GM12878 (cell line): ENCODE measurements around the gene PCDHGC5. TPM values are rescaled to one million over a fixed set of nuclear protein-coding genes. Genes with fewer than 3 reads are reported as not detected.

Source experiments
- ATAC-seq: fragments of 200-7000 bp; cut with Tn5 transposase; 3 replicates; pipeline ENCODE4 v1.9.1; 2020; ENCODE audit warnings: mild to moderate bottlenecking, moderate library complexity
- BruUV-seq: library from RNA; stranded (reverse); fragments of 400-500 nt; replicated peaks from 2 replicates; lab custom pipeline; 2021; lab: Mats Ljungman, UMichigan
- CTCF ChIA-PET: fragments of 300-600 bp; sonication (Branson Sonifier 250); formaldehyde crosslinking; extraction: SDS; loops from one replicate; lab custom pipeline; 2021; ENCODE audit warnings: inconsistent platforms; lab: Yijun Ruan, JAX
- POLR2A ChIA-PET: fragments of 350-600 bp; formaldehyde crosslinking; extraction: SDS; loops from one replicate; lab custom pipeline; 2021; ENCODE audit warnings: inconsistent platforms; lab: Charles Lee
- RAD21 ChIA-PET: fragments of 300-600 bp; sonication (Branson Sonifier 250); formaldehyde crosslinking; loops from one replicate; lab custom pipeline; 2023; ENCODE audit warnings: antibody characterized with exemption; ENCODE audit not compliant: unreplicated experiment; lab: Charles Lee
- SMC1A ChIA-PET: fragments of 300-600 bp; sonication (Branson Sonifier 250); formaldehyde crosslinking; loops from one replicate; lab custom pipeline; 2023; ENCODE audit not compliant: unreplicated experiment, uncharacterized antibody; lab: Charles Lee
- DNase-seq: peaks from one replicate; pipeline ENCODE4 v3.0.0-alpha.2; 2011; ENCODE audit warnings: low read depth, low spot score
- FAIRE-seq: peaks from 3 replicates; lab custom pipeline; 2011; peaks lifted over from hg19 to GRCh38; lab: Jason Lieb, UNC
- H2AFZ ChIP-seq: 2 replicates; pipeline ENCODE4 v1.6.0; 2011; ENCODE audit warnings: low read depth, low read length, control low read depth; ENCODE audit not compliant: control insufficient read depth
- H3K27ac ChIP-seq: 2 replicates; pipeline ENCODE4 v1.5.1; 2011; ENCODE audit warnings: control low read depth; ENCODE audit not compliant: control insufficient read depth, insufficient read depth
- H3K27me3 ChIP-seq, 2 experiments: replicated peaks in 1 of 2; 2 replicates each; pipeline versions ENCODE4 v1.6.0 to v1.6.1; 2011; ENCODE audit warnings: low read length in 1 of 2; ENCODE audit not compliant: control insufficient read depth in 2 of 2, insufficient read depth in 2 of 2
- H3K36me3 ChIP-seq, 2 experiments: 2 replicates each; pipeline ENCODE4 v1.5.1; 2011; ENCODE audit warnings: low read length in 1 of 2; ENCODE audit not compliant: control insufficient read depth in 2 of 2, insufficient read depth in 2 of 2
- H3K4me1 ChIP-seq: 2 replicates; pipeline ENCODE4 v1.6.1; 2011; ENCODE audit warnings: mild to moderate bottlenecking, low read length, moderate library complexity, mixed read lengths; ENCODE audit not compliant: control insufficient read depth, insufficient read depth
- H3K4me2 ChIP-seq: 2 replicates; pipeline ENCODE4 v1.6.0; 2011; ENCODE audit warnings: control low read depth; ENCODE audit not compliant: control insufficient read depth, insufficient read depth
- H3K4me3 ChIP-seq: fragments of 200-600 bp; sonication (generic); 2 replicates; pipeline ENCODE4 v1.5.1; 2016
- H3K79me2 ChIP-seq: 2 replicates; pipeline ENCODE4 v1.6.0; 2011; ENCODE audit warnings: low read length; ENCODE audit not compliant: control insufficient read depth, insufficient read depth
- H3K9ac ChIP-seq: 2 replicates; pipeline ENCODE4 v1.8.0; 2011; ENCODE audit warnings: low read length, control low read depth, mixed read lengths; ENCODE audit not compliant: control insufficient read depth, insufficient read depth
- H3K9me3 ChIP-seq: replicated peaks from 3 replicates; pipeline ENCODE4 v1.5.1; 2011; ENCODE audit warnings: mild to moderate bottlenecking, low read length; ENCODE audit not compliant: control insufficient read depth, insufficient read depth
- H4K20me1 ChIP-seq: 2 replicates; pipeline ENCODE4 v1.6.0; 2011; ENCODE audit not compliant: control insufficient read depth, insufficient read depth
- ATF2 ChIP-seq: IDR thresholded peaks from 2 replicates; pipeline ENCODE4 v1.6.1; 2012; ENCODE audit warnings: low read length, inconsistent platforms
- CBFB ChIP-seq: IDR thresholded peaks from 2 replicates; pipeline ENCODE4 v1.6.1; 2016; ENCODE audit warnings: antibody characterized with exemption, low read depth
- CBX5 ChIP-seq: sonication (generic); IDR thresholded peaks from 2 replicates; pipeline ENCODE4 v1.6.1; 2016; ENCODE audit warnings: low read depth, moderate library complexity, mild to moderate bottlenecking, inconsistent platforms
- E2F4 ChIP-seq: IDR thresholded peaks from 2 replicates; pipeline ENCODE4 v1.6.1; 2012; ENCODE audit warnings: low read depth, low read length, improper control_type of control experiment
- EP300 ChIP-seq, 2 experiments: fragments of 150-350 bp in 1 of 2; IDR thresholded peaks; 2 replicates each; pipeline ENCODE4 v1.6.1; 2011 to 2012; ENCODE audit warnings: low read depth in 2 of 2, low read length in 2 of 2, borderline replicate concordance in 1 of 2, improper control_type of control experiment in 1 of 2, inconsistent platforms in 1 of 2; ENCODE audit not compliant: control insufficient read depth in 1 of 2
- KDM1A ChIP-seq: fragments of 200-600 bp; sonication (generic); IDR thresholded peaks from 2 replicates; pipeline ENCODE4 v1.6.1; 2016; ENCODE audit warnings: borderline replicate concordance
- MYC ChIP-seq: IDR thresholded peaks from 2 replicates; pipeline ENCODE4 v1.6.1; 2011; ENCODE audit warnings: mild to moderate bottlenecking, low read length, moderate library complexity, inconsistent platforms; ENCODE audit not compliant: insufficient read depth, insufficient replicate concordance, insufficient read length, severe bottlenecking
- NFXL1 ChIP-seq: fragments of 450-650 bp; IDR thresholded peaks from 2 replicates; pipeline ENCODE4 v1.6.1; 2017; ENCODE audit warnings: antibody characterized with exemption, mild to moderate bottlenecking, borderline replicate concordance
- POLR2AphosphoS2 ChIP-seq: IDR thresholded peaks from 2 replicates; pipeline ENCODE4 v1.6.1; 2011; ENCODE audit warnings: low read depth, mild to moderate bottlenecking, low read length, improper control_type of control experiment, moderate library complexity
- RELA ChIP-seq: fragments of 450-650 bp; IDR thresholded peaks from 2 replicates; pipeline ENCODE4 v1.8.0; 2014; ENCODE audit warnings: borderline replicate concordance; ENCODE audit not compliant: partially characterized antibody
- SPI1 ChIP-seq: IDR thresholded peaks from 2 replicates; pipeline ENCODE4 v1.6.1; 2011; ENCODE audit warnings: low read depth, mild to moderate bottlenecking, low read length, moderate library complexity, borderline replicate concordance; ENCODE audit not compliant: insufficient read depth
- WRNIP1 ChIP-seq: IDR thresholded peaks from 2 replicates; pipeline ENCODE4 v1.6.1; 2011; ENCODE audit warnings: low read depth, low read length, improper control_type of control experiment, borderline replicate concordance
- WGBS: methylation state at CpG from one replicate; pipeline ENCODE4 v1.1.6; 2016; ENCODE audit warnings: low lambda C conversion rate; ENCODE audit not compliant: insufficient replicate concordance, insufficient coverage; ENCODE audit errors: missing lambda C conversion rate; 5-methylcytosine and 5-hydroxymethylcytosine counted together
- in situ Hi-C: fragments of 300-500 bp; cut with MboI; formaldehyde crosslinking; loops from 9 replicates; pipeline ENCODE4 v1.14.3; 2018; ENCODE audit warnings: mixed read lengths
- intact Hi-C: fragments of 100-400 bp; cut with micrococcal nuclease; formaldehyde crosslinking; loops from one replicate; pipeline ENCODE4 v1.14.2; 2022; ENCODE audit not compliant: unreplicated experiment
- polyA plus RNA-seq, 11 experiments: library from polyadenylated mRNA; depleted of rRNA in 4 of 11; unstranded in 6 of 11; stranded (reverse) in 5 of 11; fragments of >200 nt; fragmentation: Nextera tagmentation in 4 of 11; fragmentation: Illumina TruSeq in 1 of 11; extraction: Ambion mirVana in 4 of 11; extraction: Trizol in 1 of 11; gene quantifications; 1 replicate in 1 of 11; 2 replicates in 10 of 11; pipeline versions ENCODE4 v1.2.1 to v1.2.3, GENCODE V29; 2011 to 2016; ENCODE audit warnings: inconsistent platforms in 2 of 11, missing spikeins in 2 of 11, low read depth in 1 of 11
- total RNA-seq, 4 experiments: library from RNA; depleted of rRNA in 3 of 4; stranded (reverse); fragments of >200 nt in 3 of 4; fragmentation: Illumina TruSeq in 1 of 4; extraction: Trizol in 1 of 4; gene quantifications; 2 replicates each; pipeline versions ENCODE4 v1.2.1 to v1.2.3, GENCODE V29; 2013 to 2021

PCDHGC5 gene
- total and polyA plus RNA-seq, 10 of the 15 experiments (the other 5 are each of a cell fraction or from before 2014, with no cell fraction given): 0.05 to 0.87 (median 0.18) TPM; not detected in 2

- intact Hi-C loops: no loop called here
- Histone ChIP-seq H3K4me3 (no peak overlapping the region), H3K27me3 (no peaks in the 10 kb centered on the region), H3K9me3 (no peaks in the 10 kb centered on the region; the same call in 2 of the 3 replicates), H3K36me3 (no peaks in the 10 kb centered on the region), H3K79me2 (no peaks in the 10 kb centered on the region), H3K27ac (no peak overlapping the region), H3K4me1 (no peaks in the 10 kb centered on the region), H3K9ac (no peak overlapping the region), H2AFZ (no peak overlapping the region), H3K4me2 (no peak overlapping the region), H4K20me1 (no peaks in the 10 kb centered on the region)
- FAIRE-seq (no peak), DNase-seq (no peak), ATAC-seq (no peak)
- RAD21 ChIA-PET: no interaction called here
- SMC1A ChIA-PET: no interaction called here
- no peak for TF ChIP-seq CBFB
- no peak for TF ChIP-seq WRNIP1
- TF ChIP-seq KDM1A: no peak
- POLR2A ChIA-PET: no interaction called here
- 86% methylated on average over 9 of the region's 9 CpGs for whole genome bisulfite sequencing
- no TSS peak for BruUV-seq
- CTCF ChIA-PET: interaction anchor here (3.0 kb wide), 1 partner anchor 10 kb away, joined by 13 read pairs; the partner anchor contains the start of gene PCDHGA12
- in situ Hi-C loops: no loop called here
Measured at GRCh38 chr5:141440341-141440740, 48.5 kb upstream of the PCDHGC5 start.

GRCh38 chr5:141441571-141442170 lies 47.2 kb upstream of the PCDHGC5 start:
- H3K4me3 ChIP-seq: no peak overlapping the region
- no peak for DNase-seq
- 96% methylated on average over 48 of the region's 50 CpGs for WGBS
- H3K4me1 ChIP-seq: no peaks in the 10 kb centered on the region
- no peaks in the 10 kb centered on the region; the same call in 2 of the 3 replicates for H3K9me3 ChIP-seq
- H3K36me3 ChIP-seq: no peaks in the 10 kb centered on the region
- H3K27me3 ChIP-seq: no peaks in the 10 kb centered on the region
- intact Hi-C loops (no loop called here), in situ Hi-C loops (no loop called here)
- no peak for ATAC-seq
- no peak overlapping the region for H3K4me2 ChIP-seq
- POLR2A ChIA-PET: no interaction called here
- SMC1A ChIA-PET: no interaction called here
- no peaks in the 10 kb centered on the region for H3K79me2 ChIP-seq
- RAD21 ChIA-PET: no interaction called here
- H3K9ac ChIP-seq: no peak overlapping the region
- H3K27ac ChIP-seq: no peak overlapping the region
- no TSS peak for BruUV-seq
- CTCF ChIA-PET: interaction anchor here (1.0 to 2.2 kb wide), 2 partner anchors 21 to 34 kb away, joined by 3 to 8 read pairs; partner anchors contain the start of genes PCDHGA11 and PCDHGC3
- FAIRE-seq: no peak
- H4K20me1 ChIP-seq: no peaks in the 10 kb centered on the region
- no peak overlapping the region for H2AFZ ChIP-seq
- TF ChIP-seq ATF2 (no peak), NFXL1 (no peak), RELA (no peak), MYC (no peak), POLR2AphosphoS2 (no peak), EP300 (IDR thresholded peaks at IDR 0.05; ENCODE audit: borderline replicate concordance in 1 of 2, control insufficient read depth in 1 of 2, low read depth in 2 of 2, low read length in 2 of 2) (no peak), E2F4 (no peak), CBX5 (no peak), SPI1 (no peak)
